ENCODE data around the gene ATRIP.
"Not testable (repeated sequence)": the region's sequence is repeated elsewhere in the genome, so short reads cannot be mapped to it uniquely, and the experiment has no call there.

Gene ATRIP

DNA sequence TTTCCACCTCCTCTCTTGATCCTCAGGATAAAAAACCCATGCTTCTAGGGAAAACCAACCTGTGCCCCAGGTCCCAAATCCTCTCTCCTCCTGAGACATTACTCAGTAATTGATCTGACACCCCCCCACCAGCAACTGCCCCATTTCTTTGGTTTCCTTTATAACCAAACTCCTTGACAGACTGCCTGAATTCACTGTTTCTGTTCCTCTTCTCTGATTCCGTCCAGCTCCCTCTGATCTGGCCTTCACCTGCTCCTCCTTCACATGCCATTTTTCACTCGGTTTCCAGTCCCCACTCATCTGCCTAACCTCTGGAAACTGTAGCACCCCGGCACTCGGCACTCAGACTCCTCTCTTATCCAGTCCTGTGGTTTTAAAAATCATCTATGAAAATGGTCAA, 8.7 kb upstream of the ATRIP start:
- no peak for DNase-seq (ENCODE audit: low spot score)

DNA sequence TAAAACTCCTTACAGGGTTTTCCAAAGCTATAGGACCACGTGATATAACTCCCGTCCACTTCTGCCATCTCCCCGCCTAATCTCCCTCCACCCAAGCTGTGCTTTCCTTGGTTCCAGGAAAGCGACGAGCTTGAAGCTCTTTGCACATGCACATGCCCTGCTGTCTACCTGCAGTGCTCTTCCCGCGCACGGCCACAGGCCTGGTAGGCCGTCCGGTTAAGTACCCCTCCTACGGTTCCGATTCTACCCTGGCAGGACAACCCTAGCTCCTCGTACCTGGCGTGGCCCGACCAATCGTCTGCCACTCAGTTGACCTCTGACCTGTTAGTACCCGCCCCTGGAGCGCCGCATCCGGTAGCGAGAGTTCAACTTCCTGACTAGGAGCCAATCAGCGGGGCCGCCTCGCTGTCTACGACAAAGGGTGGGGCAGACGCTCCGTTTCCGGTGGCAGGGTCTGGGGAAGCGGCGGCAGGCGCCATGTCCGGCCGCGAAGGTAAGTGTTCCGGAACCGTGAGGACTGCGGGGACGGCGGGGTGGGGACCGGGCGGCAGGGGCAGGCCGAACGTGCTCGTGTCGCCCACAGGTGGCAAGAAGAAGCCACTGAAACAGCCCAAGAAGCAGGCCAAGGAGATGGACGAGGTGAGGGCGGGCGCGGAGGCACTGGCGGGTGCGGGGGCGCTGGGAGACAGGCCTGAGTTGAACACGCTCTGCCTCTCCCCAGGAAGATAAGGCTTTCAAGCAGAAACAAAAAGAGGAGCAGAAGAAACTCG, 6.5 kb upstream of the ATRIP start, which contains the start of the genes CCDC51 and TMA7:
CCDC51 (minus strand) TSS at position 300 of the 770 bp plus-strand sequence. CDS start 4,991 bp downstream, outside the sequence.
TMA7 (plus strand) TSS at position 438 of the 770 bp plus-strand sequence; CDS start at position 478, 40 bp downstream.
- peak; percentile 98 for DNase-seq (ENCODE audit: low spot score)

DNA sequence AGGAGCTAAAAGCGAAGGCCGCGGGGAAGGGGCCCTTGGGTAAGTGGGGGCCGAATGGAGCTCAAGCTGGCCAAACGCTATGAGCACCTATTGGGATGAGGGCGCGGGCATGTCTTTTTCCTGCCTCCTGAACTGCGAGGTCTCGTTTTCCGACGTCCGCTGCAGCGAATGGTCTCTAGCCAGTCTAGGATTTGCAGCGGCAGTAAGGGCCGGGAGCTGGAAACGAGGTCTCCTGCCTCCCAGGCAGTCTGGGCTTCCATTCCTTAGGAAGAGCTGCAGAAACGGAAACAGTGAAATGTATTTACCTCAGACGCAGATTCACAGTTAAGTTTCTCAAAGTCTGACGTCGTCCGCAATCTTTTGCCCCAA, 6.0 kb upstream of the ATRIP start:
- DNase-seq (ENCODE audit: low spot score), result no peak

DNA sequence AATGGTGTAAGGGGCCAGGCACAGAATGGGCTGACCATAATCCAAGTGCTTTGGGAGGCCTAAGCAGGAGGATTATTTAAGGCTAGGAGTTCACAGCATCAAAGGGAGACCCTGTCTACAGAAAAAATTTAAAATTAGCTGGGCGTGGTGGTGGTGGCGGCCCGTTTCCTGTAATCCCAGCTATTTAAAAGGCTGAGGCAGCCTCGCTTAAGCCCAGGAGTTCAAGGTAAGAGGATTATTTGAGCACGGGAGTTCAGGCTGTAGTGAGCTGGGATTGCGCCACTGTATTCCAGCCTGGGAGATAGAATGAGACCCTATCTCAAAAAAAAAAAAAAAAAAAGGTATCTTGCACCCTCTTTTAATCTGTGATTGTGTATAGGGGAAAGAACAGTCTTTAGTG, 4.6 kb upstream of the ATRIP start:
- DNase-seq (ENCODE audit: low spot score), result no peak

DNA sequence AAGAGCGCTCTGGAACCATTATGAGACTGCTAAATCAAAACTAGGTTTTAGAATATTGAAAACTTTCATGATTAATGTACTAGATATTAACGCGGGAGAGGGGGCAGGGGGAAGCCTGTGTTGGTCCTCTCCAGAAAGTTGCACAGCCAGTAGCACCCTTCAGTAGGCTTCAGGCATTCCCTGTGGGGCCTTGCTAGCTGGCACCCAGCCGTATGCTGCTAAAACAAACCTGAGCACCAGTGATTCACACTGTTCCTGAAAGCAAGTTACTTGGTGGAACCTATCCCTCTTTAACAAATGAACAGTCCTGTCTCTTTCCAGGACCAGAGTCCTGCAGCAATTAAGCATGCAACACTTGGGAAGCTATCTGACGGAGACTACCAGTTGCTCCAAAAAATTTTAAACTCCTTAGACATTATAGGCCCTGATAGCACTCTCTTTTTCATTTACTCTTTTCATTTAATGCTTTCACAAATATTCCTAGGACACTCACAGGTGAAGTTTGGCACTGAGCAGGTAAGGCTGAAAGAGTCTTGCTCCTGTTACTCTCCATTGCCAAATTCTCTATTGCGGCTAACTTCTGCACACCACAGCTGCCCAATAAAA, 1.2 kb upstream of the ATRIP start:
- DNase-seq (ENCODE audit: low spot score), result no peak

DNA sequence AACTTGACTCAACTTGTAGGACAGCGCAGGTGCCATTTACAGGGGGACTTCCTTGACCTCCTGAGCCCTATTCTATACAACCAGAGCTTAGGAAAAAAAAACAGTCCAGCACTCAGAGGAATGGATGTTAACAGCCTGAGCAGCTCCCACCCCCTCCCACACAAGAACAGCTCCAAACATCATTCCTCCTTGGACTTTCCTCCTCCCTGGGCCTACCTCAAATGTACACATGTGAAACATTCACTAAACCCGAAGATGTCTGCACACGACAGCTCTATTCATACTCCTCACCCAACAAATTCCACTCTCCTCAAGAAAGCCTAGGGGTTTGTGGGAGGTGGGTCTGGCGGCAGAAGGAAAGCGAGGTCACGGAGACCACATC, 503 bp upstream of the ATRIP start:
- no peak for DNase-seq (ENCODE audit: low spot score)

DNA sequence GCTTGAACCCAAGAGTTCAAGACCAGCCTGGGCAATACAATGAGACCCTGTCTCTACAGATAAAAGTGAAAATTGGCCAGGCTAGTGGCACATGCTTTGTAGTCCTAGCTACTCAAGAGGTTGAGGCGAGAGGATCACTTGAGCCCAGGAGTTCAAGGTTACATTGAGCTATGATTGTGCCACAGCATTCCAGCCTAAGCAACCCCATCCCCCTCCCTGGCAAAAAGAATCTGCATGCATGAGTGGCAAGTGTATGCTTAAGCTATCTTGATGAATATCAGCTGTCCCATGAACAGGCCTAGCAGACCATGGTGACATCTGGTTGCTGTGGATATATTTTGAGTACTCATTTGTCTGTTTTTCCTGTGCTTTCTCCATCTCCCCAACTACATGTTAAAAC, 4.7 kb downstream of the ATRIP start:
- DNase-seq (ENCODE audit: low spot score), result no peak

DNA sequence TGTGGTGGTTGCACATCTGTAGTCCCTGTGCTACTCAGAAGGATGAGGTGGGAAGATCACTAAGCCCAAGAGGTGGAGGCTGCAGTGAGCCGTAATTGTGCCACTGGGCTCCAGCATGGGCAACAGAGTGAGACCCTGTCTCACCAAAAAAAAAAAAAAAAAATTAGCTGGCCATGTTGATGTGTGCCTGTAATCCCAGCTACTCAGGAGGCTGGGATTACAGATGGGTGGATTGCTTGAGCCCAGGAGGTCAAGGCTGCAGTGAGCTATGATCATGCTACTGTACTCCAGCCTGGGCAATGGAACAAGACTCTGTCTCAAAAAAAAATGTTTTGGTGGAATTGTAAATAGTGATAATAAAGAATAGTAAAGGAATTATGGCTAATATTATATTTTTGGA, 9.9 kb downstream of the ATRIP start:
- DNase-seq (ENCODE audit: low spot score), result no peak

DNA sequence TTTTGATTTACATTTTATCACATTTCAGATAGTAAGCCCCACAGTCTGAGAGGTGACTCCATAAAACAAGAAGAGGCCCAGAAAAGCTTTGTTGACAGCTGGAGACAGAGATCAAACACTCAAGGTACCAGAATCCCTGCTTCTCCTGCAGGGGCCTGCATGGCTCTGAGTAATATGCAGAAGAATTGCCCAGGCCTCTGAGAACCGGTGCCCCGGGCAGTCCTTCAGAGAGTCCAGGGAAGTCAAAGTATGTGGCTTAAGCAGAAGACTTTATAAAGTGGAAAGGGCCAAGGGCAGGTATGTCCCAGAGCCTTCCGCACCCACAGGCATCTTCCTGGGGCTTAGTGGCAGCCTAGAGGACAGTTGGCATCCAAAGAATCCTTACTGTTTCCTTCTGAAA, 12.8 kb downstream of the ATRIP start:
- no peak for DNase-seq (ENCODE audit: low spot score)

DNA sequence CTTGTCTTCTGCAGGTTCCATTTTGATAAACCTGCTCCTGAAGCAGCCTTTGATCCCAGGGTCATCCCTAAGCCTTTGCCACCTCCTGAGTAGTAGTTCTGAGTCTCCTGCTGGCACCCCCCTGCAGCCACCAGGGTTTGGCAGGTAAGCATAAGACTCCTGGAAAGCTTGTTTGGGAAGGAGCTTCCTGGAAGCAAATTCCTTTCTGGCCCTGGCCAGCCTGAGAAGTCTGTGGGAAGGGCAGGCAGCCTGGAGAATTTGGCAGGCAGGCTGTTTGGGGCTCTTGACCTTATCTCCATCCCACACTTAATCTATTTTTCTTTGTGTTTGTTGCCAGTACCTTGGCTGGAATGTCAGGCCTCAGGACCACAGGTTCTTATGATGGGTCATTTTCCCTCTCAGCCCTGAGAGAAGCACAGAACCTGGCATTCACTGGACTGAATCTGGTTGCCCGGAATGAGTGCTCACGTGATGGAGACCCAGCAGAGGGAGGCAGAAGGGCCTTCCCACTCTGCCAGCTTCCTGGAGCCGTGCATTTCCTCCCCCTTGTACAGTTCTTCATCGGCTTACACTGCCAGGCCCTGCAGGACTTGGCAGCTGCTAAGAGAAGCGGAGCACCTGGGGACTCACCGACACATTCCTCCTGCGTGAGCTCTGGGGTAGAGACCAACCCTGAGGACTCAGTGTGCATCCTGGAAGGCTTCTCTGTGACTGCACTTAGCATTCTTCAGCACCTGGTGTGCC, 13.4 kb downstream of the ATRIP start:
- DNase-seq (ENCODE audit: low spot score), result no peak

DNA sequence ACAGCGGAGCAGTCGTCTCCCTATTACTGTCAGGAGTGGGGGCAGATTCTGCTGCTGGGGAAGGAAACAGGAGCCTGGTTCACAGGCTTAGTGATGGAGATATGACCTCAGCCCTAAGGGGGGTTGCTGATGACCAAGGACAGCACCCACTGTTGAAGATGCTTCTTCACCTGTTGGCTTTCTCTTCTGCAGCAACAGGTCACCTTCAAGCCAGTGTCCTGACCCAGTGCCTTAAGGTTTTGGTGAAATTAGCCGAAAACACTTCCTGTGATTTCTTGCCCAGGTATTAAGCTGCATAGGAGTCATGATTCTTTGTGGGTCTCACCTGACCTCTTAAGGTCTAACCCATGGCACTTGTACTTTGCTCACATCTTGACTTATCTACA, 14.0 kb downstream of the ATRIP start:
- DNase-seq (ENCODE audit: low spot score), result no peak

DNA sequence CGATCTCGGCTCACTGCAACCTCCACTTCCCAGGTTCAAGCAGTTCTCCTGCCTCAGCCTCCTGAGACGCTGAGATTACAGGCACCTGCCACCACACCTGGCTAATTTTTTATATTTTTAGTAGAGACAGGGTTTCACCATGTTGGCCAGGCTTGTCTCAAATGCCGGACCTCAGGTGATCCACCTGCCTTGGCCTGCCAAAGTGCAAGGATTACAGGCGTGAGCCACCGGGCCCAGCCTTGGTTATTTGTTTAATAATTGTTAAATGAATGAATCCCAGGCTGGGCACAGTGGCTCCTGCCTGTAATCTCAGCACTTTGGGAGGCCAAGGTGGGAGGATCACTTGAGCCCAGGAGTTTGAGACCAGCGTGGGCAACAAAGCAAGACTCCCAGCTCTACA, 15.2 kb downstream of the ATRIP start:
- DNase-seq (ENCODE audit: low spot score), result not testable (repeated sequence)

DNA sequence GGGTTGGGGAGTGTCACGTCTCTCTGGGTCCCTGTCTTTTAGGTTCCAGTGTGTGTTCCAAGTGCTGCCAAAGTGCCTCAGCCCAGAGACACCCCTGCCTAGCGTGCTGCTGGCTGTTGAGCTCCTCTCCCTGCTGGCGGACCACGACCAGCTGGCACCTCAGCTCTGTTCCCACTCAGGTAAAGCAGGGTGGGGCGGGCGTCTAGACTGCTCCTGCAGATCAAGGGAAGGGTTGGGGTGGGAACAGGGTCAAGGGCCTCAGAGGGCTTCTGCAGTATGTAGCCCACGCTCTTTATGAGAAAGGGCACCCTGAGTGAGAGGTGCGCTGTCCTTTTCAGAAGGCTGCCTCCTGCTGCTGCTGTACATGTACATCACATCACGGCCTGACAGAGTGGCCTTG, 17.2 kb downstream of the ATRIP start:
- no peak for DNase-seq (ENCODE audit: low spot score)

DNA sequence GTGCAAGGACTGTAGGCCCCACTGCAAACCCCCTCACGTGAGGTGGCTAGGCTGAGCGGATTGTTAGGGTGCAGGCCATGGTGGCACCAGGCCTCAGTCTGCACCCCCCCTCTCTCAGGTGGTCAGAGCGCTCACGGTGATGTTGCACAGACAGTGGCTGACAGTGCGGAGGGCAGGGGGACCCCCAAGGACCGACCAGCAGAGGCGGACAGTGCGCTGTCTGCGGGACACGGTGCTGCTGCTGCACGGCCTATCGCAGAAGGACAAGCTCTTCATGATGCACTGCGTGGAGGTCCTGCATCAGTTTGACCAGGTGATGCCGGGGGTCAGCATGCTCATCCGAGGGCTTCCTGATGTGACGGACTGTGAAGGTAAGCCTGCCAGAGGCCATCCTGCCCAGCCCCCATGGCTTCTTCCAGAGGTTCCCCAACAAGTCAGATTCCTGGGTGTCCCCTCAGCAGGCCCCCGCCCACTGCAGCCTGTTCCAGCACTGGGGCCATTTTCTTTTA, 18.2 kb downstream of the ATRIP start:
- no peak for DNase-seq (ENCODE audit: low spot score)

DNA sequence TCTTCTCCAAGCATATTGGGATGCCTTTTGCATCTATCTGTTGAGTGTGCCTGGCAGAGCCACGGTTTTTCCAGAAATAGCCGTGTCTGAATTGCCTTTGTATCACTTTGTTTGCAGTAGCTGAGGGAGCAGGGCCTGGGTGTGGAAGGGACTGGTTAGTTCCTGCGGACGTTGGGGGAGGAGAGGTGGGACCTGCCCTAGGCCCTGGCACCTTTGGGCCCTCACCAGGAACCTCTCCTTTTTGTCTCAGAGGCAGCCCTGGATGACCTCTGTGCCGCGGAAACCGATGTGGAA, 18.6 kb downstream of the ATRIP start:
- DNase-seq (ENCODE audit: low spot score), result no peak

DNA sequence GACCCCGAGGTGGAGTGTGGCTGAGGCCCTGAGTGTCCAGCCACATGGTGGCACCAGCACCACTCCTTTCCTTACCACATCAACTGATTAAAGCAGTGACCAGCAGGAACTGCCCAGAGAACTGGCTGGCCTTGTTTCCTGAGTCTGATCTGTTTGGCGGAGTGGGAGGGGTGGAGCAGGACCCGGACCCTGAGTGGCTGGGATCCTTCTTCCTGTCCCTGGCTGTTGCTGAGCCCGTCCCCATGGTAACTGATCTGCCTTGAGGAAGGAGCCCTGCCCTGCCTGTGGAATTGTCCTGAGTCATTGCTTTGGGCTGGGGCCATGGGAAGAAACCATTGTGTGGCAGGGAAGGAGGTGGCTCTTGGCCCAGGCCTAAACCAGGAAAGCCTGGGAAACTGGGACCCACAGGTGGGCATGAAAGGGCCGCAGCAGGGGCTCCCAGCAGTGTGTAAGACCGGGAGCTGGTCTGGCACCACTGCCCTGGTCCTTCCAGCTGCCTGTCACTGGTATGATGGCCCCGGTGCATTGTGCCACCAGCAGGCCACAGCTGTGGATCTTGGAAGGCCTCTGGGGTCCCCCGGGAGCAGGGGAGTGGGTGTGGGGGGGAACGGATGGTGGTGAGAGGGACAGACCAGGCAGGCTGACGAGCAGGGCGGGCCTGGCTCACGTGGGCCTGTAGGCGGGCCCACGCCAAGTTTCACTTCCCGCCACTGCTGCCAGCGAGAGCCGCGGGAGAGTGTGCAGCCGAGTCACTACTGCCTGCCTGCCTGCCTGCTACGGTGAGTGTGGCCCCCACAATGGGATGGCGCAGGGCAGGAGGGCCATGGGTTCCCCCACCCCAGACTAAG, 19.2 kb downstream of the ATRIP start:
- DNase-seq (ENCODE audit: low spot score), result peak; percentile 96

DNA sequence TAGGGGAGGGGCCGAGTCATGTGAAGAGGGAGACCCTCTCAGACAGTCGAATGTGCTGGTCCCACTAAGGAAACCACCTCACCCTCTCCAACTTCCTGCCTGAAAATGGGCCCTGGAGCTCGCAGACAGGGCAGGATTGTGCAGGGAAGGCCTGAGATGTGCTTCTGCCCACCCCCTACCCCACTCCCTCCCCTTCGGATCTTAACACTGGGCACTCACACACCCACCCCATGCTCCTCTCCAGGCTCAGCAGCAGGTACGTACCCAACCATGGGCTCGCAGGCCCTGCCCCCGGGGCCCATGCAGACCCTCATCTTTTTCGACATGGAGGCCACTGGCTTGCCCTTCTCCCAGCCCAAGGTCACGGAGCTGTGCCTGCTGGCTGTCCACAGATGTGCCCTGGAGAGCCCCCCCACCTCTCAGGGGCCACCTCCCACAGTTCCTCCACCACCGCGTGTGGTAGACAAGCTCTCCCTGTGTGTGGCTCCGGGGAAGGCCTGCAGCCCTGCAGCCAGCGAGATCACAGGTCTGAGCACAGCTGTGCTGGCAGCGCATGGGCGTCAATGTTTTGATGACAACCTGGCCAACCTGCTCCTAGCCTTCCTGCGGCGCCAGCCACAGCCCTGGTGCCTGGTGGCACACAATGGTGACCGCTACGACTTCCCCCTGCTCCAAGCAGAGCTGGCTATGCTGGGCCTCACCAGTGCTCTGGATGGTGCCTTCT, 20.0 kb downstream of the ATRIP start:
- no peak for DNase-seq (ENCODE audit: low spot score)

DNA sequence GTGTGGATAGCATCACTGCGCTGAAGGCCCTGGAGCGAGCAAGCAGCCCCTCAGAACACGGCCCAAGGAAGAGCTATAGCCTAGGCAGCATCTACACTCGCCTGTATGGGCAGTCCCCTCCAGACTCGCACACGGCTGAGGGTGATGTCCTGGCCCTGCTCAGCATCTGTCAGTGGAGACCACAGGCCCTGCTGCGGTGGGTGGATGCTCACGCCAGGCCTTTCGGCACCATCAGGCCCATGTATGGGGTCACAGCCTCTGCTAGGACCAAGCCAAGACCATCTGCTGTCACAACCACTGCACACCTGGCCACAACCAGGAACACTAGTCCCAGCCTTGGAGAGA, 20.5 kb downstream of the ATRIP start:
- DNase-seq (ENCODE audit: low spot score), result no peak

DNA sequence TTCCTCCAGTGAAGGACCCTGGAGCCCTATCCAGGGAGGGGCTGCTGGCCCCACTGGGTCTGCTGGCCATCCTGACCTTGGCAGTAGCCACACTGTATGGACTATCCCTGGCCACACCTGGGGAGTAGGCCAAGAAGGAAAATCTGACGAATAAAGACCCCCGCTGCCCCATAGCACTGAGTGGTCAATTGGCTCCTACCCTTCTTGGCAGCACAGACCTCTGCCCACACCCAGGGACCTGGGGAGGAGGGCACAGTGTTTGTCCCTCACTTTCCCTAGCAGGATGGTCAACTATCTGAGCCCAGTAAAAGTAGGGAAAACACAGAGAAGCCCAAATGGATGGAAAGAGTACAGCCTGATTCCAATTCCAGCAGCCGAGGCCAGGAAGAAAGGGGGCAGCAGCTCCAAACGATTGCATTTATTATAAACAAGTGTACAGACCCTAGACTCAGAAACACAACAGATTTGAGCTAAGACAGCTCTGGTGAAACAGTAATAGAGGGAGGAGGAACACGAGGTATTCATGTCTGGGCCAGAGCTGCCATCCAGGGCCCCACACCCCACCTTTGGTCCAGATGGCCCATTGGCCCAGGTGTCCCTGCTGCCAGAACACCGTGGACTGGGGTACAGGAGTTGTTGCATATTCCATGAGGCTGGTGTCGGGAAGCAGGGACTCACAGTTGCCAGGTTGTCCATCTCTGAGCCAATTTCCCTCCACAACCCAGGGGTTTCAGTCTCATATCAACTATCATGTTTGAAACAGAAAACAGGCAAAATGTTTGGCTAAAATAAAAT, 21.1 kb downstream of the ATRIP start:
- DNase-seq (ENCODE audit: low spot score), result no peak

DNA sequence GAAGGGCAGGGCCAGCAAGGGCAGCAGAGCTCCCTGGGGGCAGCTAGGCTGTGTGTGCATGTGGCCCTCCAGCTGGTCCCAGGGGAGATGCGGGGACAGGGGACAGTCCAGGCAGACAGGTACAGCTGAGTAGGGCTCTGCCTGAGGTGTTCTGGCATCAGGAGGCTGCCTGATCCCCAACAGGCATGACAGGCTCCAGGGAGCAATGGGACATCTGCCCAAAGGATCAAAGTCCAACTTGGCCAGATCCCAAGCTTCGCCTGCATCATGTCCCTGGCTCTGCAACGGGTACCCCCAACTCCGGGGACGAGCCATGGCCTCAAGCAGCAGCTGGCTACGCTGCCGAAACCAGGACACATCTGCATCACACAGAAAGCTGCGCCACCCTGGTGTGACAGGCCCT, 21.8 kb downstream of the ATRIP start:
- no peak for DNase-seq (ENCODE audit: low spot score)
